22Rv1 (cell line): ENCODE results near the gene EYS.

ENCODE experiments used
- ZFX ChIP-seq: fragments of 450-650 bp; IDR thresholded peaks from 2 replicates; pipeline ENCODE4 v1.6.1; 2017; ENCODE audit warnings: antibody characterized with exemption, borderline replicate concordance
- TF ChIP-seq, protein P1 (sequence below): fragments of 450-650 bp; IDR thresholded peaks from 2 replicates; pipeline ENCODE4 v1.5.1; 2017; ENCODE audit warnings: mild to moderate bottlenecking

DNA sequence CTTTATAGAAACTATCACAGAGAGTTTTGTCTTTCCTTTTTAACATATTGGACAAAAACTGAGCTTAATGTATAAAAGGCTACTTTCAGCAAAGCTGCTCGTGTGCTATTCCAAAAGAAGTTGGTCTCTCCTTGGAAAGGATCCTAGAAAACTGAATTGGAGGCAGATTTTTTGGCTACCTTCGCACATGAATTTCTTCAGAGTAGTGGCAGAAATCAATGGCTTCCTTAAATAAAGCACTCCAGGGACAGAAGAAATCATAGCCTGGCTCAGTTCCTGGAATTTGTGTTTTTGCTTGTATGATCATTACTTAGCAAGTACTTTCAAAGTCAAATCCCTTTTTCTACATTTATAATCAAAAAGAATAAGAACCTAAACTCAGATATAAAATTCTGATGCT, 1291.1 kb downstream of the EYS start:
- TF ChIP-seq, protein P1, sequence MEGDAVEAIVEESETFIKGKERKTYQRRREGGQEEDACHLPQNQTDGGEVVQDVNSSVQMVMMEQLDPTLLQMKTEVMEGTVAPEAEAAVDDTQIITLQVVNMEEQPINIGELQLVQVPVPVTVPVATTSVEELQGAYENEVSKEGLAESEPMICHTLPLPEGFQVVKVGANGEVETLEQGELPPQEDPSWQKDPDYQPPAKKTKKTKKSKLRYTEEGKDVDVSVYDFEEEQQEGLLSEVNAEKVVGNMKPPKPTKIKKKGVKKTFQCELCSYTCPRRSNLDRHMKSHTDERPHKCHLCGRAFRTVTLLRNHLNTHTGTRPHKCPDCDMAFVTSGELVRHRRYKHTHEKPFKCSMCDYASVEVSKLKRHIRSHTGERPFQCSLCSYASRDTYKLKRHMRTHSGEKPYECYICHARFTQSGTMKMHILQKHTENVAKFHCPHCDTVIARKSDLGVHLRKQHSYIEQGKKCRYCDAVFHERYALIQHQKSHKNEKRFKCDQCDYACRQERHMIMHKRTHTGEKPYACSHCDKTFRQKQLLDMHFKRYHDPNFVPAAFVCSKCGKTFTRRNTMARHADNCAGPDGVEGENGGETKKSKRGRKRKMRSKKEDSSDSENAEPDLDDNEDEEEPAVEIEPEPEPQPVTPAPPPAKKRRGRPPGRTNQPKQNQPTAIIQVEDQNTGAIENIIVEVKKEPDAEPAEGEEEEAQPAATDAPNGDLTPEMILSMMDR, result no peak
- TF ChIP-seq ZFX, result no peak
